Measurements from ENCODE around the gene KLHL40. TPM values are rescaled to one million over a fixed set of nuclear protein-coding genes. Genes with fewer than 3 reads are reported as not detected.
A peak's percentile ranks its signal among the peaks of the same experiment; 100 is the strongest.

Gene KLHL40
- total and polyA plus RNA-seq, 9 of the 15 experiments (the other 6 are each of a cell fraction or from before 2014, with no cell fraction given) = not detected

GRCh38 chr3:42714171-42714852, 29.0 kb downstream of the KLHL40 start:
- Histone ChIP-seq H2AFZ (ENCODE audit: low read depth, low read length) (no peak overlapping the region), H3K4me2 (ENCODE audit: insufficient read depth, low read length) (no peak overlapping the region), H3K27me3 (ENCODE audit: control insufficient read depth in 2 of 2, insufficient read depth in 2 of 2, low read length in 2 of 2) (peaks cover 40 to 54% of the 10 kb centered on the region in 2 experiments), H4K20me1 (replicated peaks; ENCODE audit: control insufficient read depth, insufficient read depth, low read length) (no peaks in the 10 kb centered on the region; the same call in 1 of the 2 replicates), H3K36me3 (ENCODE audit: control insufficient read depth, insufficient read depth, low read length) (no peaks in the 10 kb centered on the region), H3K79me2 (ENCODE audit: control insufficient read depth, insufficient read depth, low read length) (no peaks in the 10 kb centered on the region), H3K4me3 (no peak overlapping the region), H3K9me1 (ENCODE audit: control insufficient read depth, insufficient read depth, low read length) (no peaks in the 10 kb centered on the region), H3K27ac (ENCODE audit: extremely low read depth, low read depth, low read length) (no peak overlapping the region), H3K4me1 (replicated peaks in 1 of 2; ENCODE audit: control insufficient read depth in 2 of 2, insufficient read depth in 2 of 2, low read length in 2 of 2) (no peaks in the 10 kb centered on the region), H3K9me3 (replicated peaks; ENCODE audit: control insufficient read depth, insufficient read depth, low read depth, low read length) (no peaks in the 10 kb centered on the region), H3K9ac (ENCODE audit: insufficient read depth in 1 of 2, low read depth in 2 of 2, low read length in 2 of 2) (no peak overlapping the region)
- FAIRE-seq = no peak
- no TSS peak for BruUV-seq (replicated peaks)
- ChIA-PET CTCF (ENCODE audit: low intra/inter-chr PET ratio) (no interaction called here), POLR2A (interaction anchor here (0.5 kb wide), 1 partner anchor 434 kb away, joined by 4 read pairs; no protein-coding TSS in a partner anchor)
- in situ Hi-C loops (cut with MboI) (no loop called here), intact Hi-C loops (cut with micrococcal nuclease) (no loop called here)
- TF ChIP-seq THAP7 (CRISPR knock-in tag; IDR thresholded peaks at IDR 0.05) = no peak
- TF ChIP-seq MIER1 (IDR thresholded peaks at IDR 0.05; ENCODE audit: low read depth) = peak; percentile 68; the same call in 1 of the 2 replicates
- WGBS (ENCODE audit: insufficient coverage, low coverage, missing lambda C conversion rate) = 2% methylated on average over 4 of the region's 4 CpGs
- no peak for ATAC-seq
- no peak for DNase-seq (ENCODE audit: extremely low read depth in 1 of 4, low spot score in 3 of 4)

- Histone ChIP-seq H3K36me3 (ENCODE audit: control insufficient read depth, insufficient read depth, low read length) (no peaks in the 10 kb centered on the region), H2AFZ (ENCODE audit: low read depth, low read length) (no peak overlapping the region), H3K4me3 (no peak overlapping the region), H3K27ac (ENCODE audit: extremely low read depth, low read depth, low read length) (no peak overlapping the region), H3K9ac (ENCODE audit: insufficient read depth in 1 of 2, low read depth in 2 of 2, low read length in 2 of 2) (no peak overlapping the region), H3K4me1 (replicated peaks in 1 of 2; ENCODE audit: control insufficient read depth in 2 of 2, insufficient read depth in 2 of 2, low read length in 2 of 2) (no peaks in the 10 kb centered on the region), H3K9me3 (replicated peaks; ENCODE audit: control insufficient read depth, insufficient read depth, low read depth, low read length) (no peaks in the 10 kb centered on the region), H3K27me3 (ENCODE audit: control insufficient read depth in 2 of 2, insufficient read depth in 2 of 2, low read length in 2 of 2) (peaks cover 24 to 29% of the 10 kb centered on the region in 2 experiments), H4K20me1 (replicated peaks; ENCODE audit: control insufficient read depth, insufficient read depth, low read length) (no peaks in the 10 kb centered on the region), H3K9me1 (ENCODE audit: control insufficient read depth, insufficient read depth, low read length) (no peaks in the 10 kb centered on the region), H3K79me2 (ENCODE audit: control insufficient read depth, insufficient read depth, low read length) (no peaks in the 10 kb centered on the region), H3K4me2 (ENCODE audit: insufficient read depth, low read length) (no peak overlapping the region)
- ATAC-seq (no peak), DNase-seq (ENCODE audit: extremely low read depth in 1 of 4, low spot score in 3 of 4) (no peak), FAIRE-seq (no peak)
- in situ Hi-C loops (cut with MboI) (no loop called here), intact Hi-C loops (cut with micrococcal nuclease) (no loop called here)
- ChIA-PET CTCF (ENCODE audit: low intra/inter-chr PET ratio) (interaction anchor here (0.7 kb wide), 1 partner anchor 50 kb away, joined by 3 read pairs; no protein-coding TSS in a partner anchor), POLR2A (interaction anchor here (0.6 kb wide), 1 partner anchor 356 kb away, joined by 3 read pairs; no protein-coding TSS in a partner anchor)
- WGBS (ENCODE audit: insufficient coverage, low coverage, missing lambda C conversion rate) = 2% methylated on average over 6 of the region's 6 CpGs
- TF ChIP-seq CEBPG (CRISPR knock-in tag; IDR thresholded peaks at IDR 0.05) (no peak), CEBPG (tag; conservative IDR thresholded peaks at IDR 0.05 in 1 of 2, IDR thresholded peaks at IDR 0.05 in 1 of 2) (peak in 1 of 2 experiments; percentile 48; a peak in 2 of 4 replicates), ZNF583 (CRISPR knock-in tag; IDR thresholded peaks at IDR 0.05) (no peak)
- BruUV-seq (replicated peaks) = no TSS peak
Observed at GRCh38 chr3:42717306-42717705, 32.0 kb downstream of the KLHL40 start.
